GM06990 (cell line): ENCODE measurements around the gene ANKS1A.

Source experiments
- DNase-seq: peaks from one replicate; pipeline ENCODE4 v3.0.0-alpha.2; 2011; ENCODE audit not compliant: insufficient read length; ENCODE audit errors: extremely low read depth
- H3K27me3 ChIP-seq: replicated peaks from 2 replicates; pipeline ENCODE4 v1.6.0; 2011; ENCODE audit warnings: low read length; ENCODE audit not compliant: control insufficient read depth, insufficient read depth
- H3K36me3 ChIP-seq: 2 replicates; pipeline ENCODE4 v1.5.1; 2011; ENCODE audit warnings: low read length; ENCODE audit not compliant: control insufficient read depth, insufficient read depth
- H3K4me3 ChIP-seq: replicated peaks from 2 replicates; pipeline ENCODE4 v1.5.1; 2011; ENCODE audit warnings: low read depth, mild to moderate bottlenecking, control low read depth, low read length
- CTCF ChIP-seq: IDR thresholded peaks from 2 replicates; pipeline ENCODE4 v1.5.1; 2011; ENCODE audit warnings: low read length, control low read depth, mild to moderate bottlenecking, inconsistent platforms; ENCODE audit not compliant: insufficient read depth, poor library complexity, severe bottlenecking

Gene ANKS1A

GRCh38 chr6:35051997-35052583 is 163.0 kb downstream of the ANKS1A start:
- no peaks in the 10 kb centered on the region for H3K27me3 ChIP-seq
- no peaks in the 10 kb centered on the region; the same call in 1 of the 2 replicates for H3K36me3 ChIP-seq
- DNase-seq = no peak
- H3K4me3 ChIP-seq = no peak overlapping the region
- TF ChIP-seq CTCF = no peak

- TF ChIP-seq CTCF = no peak
Observed at GRCh38 chr6:35052694-35053565, 163.9 kb downstream of the ANKS1A start.

GRCh38 chr6:35053701-35054100 is 164.6 kb downstream of the ANKS1A start:
- H3K36me3 ChIP-seq = no peaks in the 10 kb centered on the region; the same call in 1 of the 2 replicates
- TF ChIP-seq CTCF = no peak
- H3K4me3 ChIP-seq = no peak overlapping the region
- DNase-seq = no peak
- no peaks in the 10 kb centered on the region for H3K27me3 ChIP-seq

More at GRCh38 chr6:35052694-35053565, 163.9 kb downstream of the ANKS1A start:
- Histone ChIP-seq H3K36me3 (no peaks in the 10 kb centered on the region; the same call in 1 of the 2 replicates), H3K27me3 (no peaks in the 10 kb centered on the region), H3K4me3 (no peak overlapping the region)
- no peak for DNase-seq

- DNase-seq = no peak
- Histone ChIP-seq H3K27me3 (no peaks in the 10 kb centered on the region), H3K36me3 (no peaks in the 10 kb centered on the region; the same call in 1 of the 2 replicates), H3K4me3 (no peak overlapping the region)
- TF ChIP-seq CTCF = no peak
Observed at GRCh38 chr6:35054106-35054742, 165.2 kb downstream of the ANKS1A start.

- H3K4me3 ChIP-seq = no peak overlapping the region
- no peaks in the 10 kb centered on the region for H3K27me3 ChIP-seq
- no peaks in the 10 kb centered on the region; the same call in 1 of the 2 replicates for H3K36me3 ChIP-seq
- TF ChIP-seq CTCF = no peak
- DNase-seq = no peak
Observed at GRCh38 chr6:35054743-35055130, 165.7 kb downstream of the ANKS1A start.
